ENCODE measurements around the gene MAPKAPK3. TPM values are rescaled to one million over a fixed set of nuclear protein-coding genes. Genes with fewer than 3 reads are reported as not detected.
A peak's percentile ranks its signal among the peaks of the same experiment; 100 is the strongest.

The MAPKAPK3 gene
- total and polyA plus RNA-seq, 12 donors: 134 to 496 (median 328) TPM

GRCh38 chr3:50573566-50574443 is 43.1 kb upstream of the MAPKAPK3 start:
- WGBS, 2 donors: 88 to 89% methylated on average over 8 of the region's 8 CpGs
- H3K27ac ChIP-seq: peak overlapping the region in 1 of 10 donors; percentile 73
- no peaks in the 10 kb centered on the region for H3K27me3 ChIP-seq
- H3K36me3 ChIP-seq: peaks cover 0 to 65% (median 0%) of the 10 kb centered on the region in 9 donors
- no peaks in the 10 kb centered on the region for H3K9me3 ChIP-seq
- intact Hi-C loops (cut with DNase I): loop anchor here in 6 of 10 donors (2.0 to 10.0 kb wide), 4 partner anchors 41 to 811 kb away; partner anchors contain the start of genes MANF (in 2 of the 6) and DOCK3 (in 1 of the 6)
- DNase-seq (no peak), ATAC-seq (no peak)
- H3K4me1 ChIP-seq: peaks cover 6 to 54% (median 25%) of the 10 kb centered on the region in 9 donors
- TF ChIP-seq, protein P1, sequence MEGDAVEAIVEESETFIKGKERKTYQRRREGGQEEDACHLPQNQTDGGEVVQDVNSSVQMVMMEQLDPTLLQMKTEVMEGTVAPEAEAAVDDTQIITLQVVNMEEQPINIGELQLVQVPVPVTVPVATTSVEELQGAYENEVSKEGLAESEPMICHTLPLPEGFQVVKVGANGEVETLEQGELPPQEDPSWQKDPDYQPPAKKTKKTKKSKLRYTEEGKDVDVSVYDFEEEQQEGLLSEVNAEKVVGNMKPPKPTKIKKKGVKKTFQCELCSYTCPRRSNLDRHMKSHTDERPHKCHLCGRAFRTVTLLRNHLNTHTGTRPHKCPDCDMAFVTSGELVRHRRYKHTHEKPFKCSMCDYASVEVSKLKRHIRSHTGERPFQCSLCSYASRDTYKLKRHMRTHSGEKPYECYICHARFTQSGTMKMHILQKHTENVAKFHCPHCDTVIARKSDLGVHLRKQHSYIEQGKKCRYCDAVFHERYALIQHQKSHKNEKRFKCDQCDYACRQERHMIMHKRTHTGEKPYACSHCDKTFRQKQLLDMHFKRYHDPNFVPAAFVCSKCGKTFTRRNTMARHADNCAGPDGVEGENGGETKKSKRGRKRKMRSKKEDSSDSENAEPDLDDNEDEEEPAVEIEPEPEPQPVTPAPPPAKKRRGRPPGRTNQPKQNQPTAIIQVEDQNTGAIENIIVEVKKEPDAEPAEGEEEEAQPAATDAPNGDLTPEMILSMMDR (IDR thresholded peaks at IDR 0.05): no peak
- no peak overlapping the region for H3K4me3 ChIP-seq

DNA sequence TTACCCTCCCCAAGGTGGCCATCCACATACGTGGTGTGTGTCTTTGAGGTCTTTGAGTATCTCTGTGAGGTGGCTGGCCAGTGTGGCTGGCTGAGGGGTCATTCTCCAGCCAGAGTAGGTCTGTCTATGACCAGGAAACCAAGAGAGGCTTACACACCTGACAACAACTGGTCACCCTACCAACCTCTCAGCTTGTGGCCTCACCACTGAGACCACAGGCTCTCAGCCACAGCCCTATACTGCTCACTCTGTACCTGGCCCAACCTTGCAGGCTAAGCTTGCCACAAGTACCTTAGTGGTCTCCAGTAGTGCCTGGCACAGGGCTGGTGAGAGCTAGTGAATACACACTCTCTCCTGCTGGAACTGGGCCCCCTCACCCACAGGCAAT is 42.5 kb upstream of the MAPKAPK3 start:
- DNase-seq (no peak), ATAC-seq (no peak)
- H3K4me1 ChIP-seq: peaks cover 6 to 53% (median 25%) of the 10 kb centered on the region in 9 donors
- intact Hi-C loops (cut with DNase I): loop anchor here in 3 of 10 donors (5.0 to 10.0 kb wide), 3 partner anchors 100 to 810 kb away; partner anchors contain the start of genes MANF (in 2 of the 3) and DOCK3 (in 1 of the 3)
- 84 to 96% methylated on average over 1 of the region's 1 CpG for WGBS, 2 donors
- TF ChIP-seq, protein P1 (IDR thresholded peaks at IDR 0.05): no peak
- peak overlapping the region in 1 of 10 donors; percentile 73 for H3K27ac ChIP-seq
- H3K36me3 ChIP-seq: peaks cover 0 to 70% (median 0%) of the 10 kb centered on the region in 9 donors
- H3K4me3 ChIP-seq: no peak overlapping the region
- no peaks in the 10 kb centered on the region for H3K27me3 ChIP-seq
- no peaks in the 10 kb centered on the region for H3K9me3 ChIP-seq

- ATAC-seq (no peak), DNase-seq (no peak)
- no peak overlapping the region for H3K4me3 ChIP-seq
- TF ChIP-seq, protein P1 (IDR thresholded peaks at IDR 0.05): no peak
- no peaks in the 10 kb centered on the region for H3K9me3 ChIP-seq
- intact Hi-C loops (cut with DNase I): loop anchor here in 3 of 10 donors (10.0 kb wide), 2 partner anchors 99 to 809 kb away; partner anchors contain the start of genes MANF (in 2 of the 3) and DOCK3 (in 1 of the 3)
- H3K36me3 ChIP-seq: peaks cover 0 to 79% (median 0%) of the 10 kb centered on the region in 9 donors
- H3K4me1 ChIP-seq: peaks cover under 1 to 45% (median 18%) of the 10 kb centered on the region in 9 donors
- peak overlapping the region in 1 of 10 donors; percentile 73 for H3K27ac ChIP-seq
- H3K27me3 ChIP-seq: no peaks in the 10 kb centered on the region
- 92 to 99% methylated on average over 6 of the region's 6 CpGs for WGBS, 2 donors
Observed at GRCh38 chr3:50575372-50575771, 41.6 kb upstream of the MAPKAPK3 start.

DNA sequence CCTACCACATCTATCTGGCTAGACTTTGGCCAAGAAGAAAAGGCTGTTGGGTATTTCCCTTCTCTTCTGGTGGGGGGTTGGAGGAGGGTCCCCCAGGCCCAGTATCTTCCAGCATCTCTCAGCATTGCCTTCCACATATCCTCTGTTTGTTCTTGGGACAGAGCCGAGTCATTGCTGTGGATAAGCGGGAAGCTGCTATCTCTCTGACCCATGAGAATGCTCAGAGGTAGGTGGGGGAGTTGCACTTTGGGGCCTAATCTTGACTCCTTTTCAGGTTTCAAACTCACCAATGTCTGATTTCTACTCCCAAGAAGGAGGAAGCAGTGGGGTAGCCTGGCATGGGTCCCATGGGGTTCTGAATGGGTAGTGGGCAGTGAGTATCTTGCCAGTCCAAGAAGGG is 39.6 kb upstream of the MAPKAPK3 start:
- H3K4me1 ChIP-seq: peaks cover 3 to 33% (median 21%) of the 10 kb centered on the region in 9 donors
- 95 to 100% methylated on average over 2 of the region's 2 CpGs for whole genome bisulfite sequencing, 2 donors
- no peak overlapping the region for H3K4me3 ChIP-seq
- no peaks in the 10 kb centered on the region for H3K27me3 ChIP-seq
- DNase-seq (no peak), ATAC-seq (no peak)
- intact Hi-C loops (cut with DNase I): loop anchor here in 3 of 10 donors (10.0 kb wide), 2 partner anchors 97 to 807 kb away; partner anchors contain the start of genes MANF (in 2 of the 3) and DOCK3 (in 1 of the 3)
- H3K36me3 ChIP-seq: peaks cover 0 to 89% (median 0%) of the 10 kb centered on the region in 9 donors
- H3K9me3 ChIP-seq: no peaks in the 10 kb centered on the region
- TF ChIP-seq, protein P1 (IDR thresholded peaks at IDR 0.05): no peak
- H3K27ac ChIP-seq: no peak overlapping the region

Data from heart right ventricle (tissue), 16 donors.